Peyer's patch (tissue), 4 donors: ENCODE measurements around the gene DST. TPM values are rescaled to one million over a fixed set of nuclear protein-coding genes. Genes with fewer than 3 reads are reported as not detected.

ENCODE experiments used
- DNase-seq, 3 donors: peaks; one replicate each; pipeline ENCODE4 v3.0.0-alpha.2; 2017 to 2019
- H3K27ac ChIP-seq, 4 donors: fragments of 200-600 bp; sonication (generic); one replicate each; pipeline ENCODE4 v1.5.1; 2016 to 2019
- H3K27me3 ChIP-seq, 2 donors: fragments of 200-600 bp; sonication (generic); one replicate each; pipeline ENCODE4 v1.5.1; 2019
- H3K36me3 ChIP-seq, 3 donors: fragments of 200-600 bp; sonication (generic); one replicate each; pipeline ENCODE4 v1.5.1; 2016 to 2019
- H3K4me1 ChIP-seq, 4 donors: fragments of 200-600 bp; sonication (generic); one replicate each; pipeline ENCODE4 v1.5.1; 2016 to 2019
- H3K4me3 ChIP-seq, 4 donors: fragments of 200-600 bp; sonication (generic); 1 replicate in 3 of 4; 2 replicates in 1 of 4; pipeline ENCODE4 v1.5.1; 2016 to 2019; ENCODE audit warnings: mild to moderate bottlenecking in 1 of 4
- H3K9me3 ChIP-seq, 4 donors: fragments of 200-600 bp; sonication (generic); one replicate each; pipeline ENCODE4 v1.5.1; 2016 to 2019; ENCODE audit warnings: mild to moderate bottlenecking in 1 of 4
- POLR2A ChIP-seq, 2 donors: fragments of 450-650 bp; IDR thresholded peaks; one replicate each; pipeline ENCODE4 v1.5.1; 2017; ENCODE audit warnings: antibody characterized with exemption in 2 of 2, mild to moderate bottlenecking in 2 of 2, moderate library complexity in 2 of 2
- total RNA-seq, 4 donors: library from RNA; depleted of rRNA; stranded (reverse); fragments of >200 nt; gene quantifications; one replicate each; pipeline ENCODE4 v1.1.0, GENCODE V29; 2016
- TF ChIP-seq, protein P1 (sequence below), 6 experiments: fragments of 450-650 bp in 4 of 6; fragments of 200-600 bp in 2 of 6; sonication (generic) in 1 of 6; IDR thresholded peaks; one replicate each; pipeline ENCODE4 v1.5.1; 2017 to 2019; ENCODE audit warnings: antibody characterized with exemption in 6 of 6, mild to moderate bottlenecking in 3 of 6, moderate library complexity in 1 of 6

Gene DST
- total RNA-seq, 4 donors from 2014 or later, result 243 to 320 (median 285) TPM

GRCh38 chr6:56601390-56601789, 41.3 kb downstream of the DST start:
- no peak for DNase-seq
- H3K36me3 ChIP-seq, result peaks cover 0 to 42% (median 0%) of the 10 kb centered on the region in 3 donors
- H3K4me1 ChIP-seq, result no peaks in the 10 kb centered on the region
- TF ChIP-seq POLR2A (IDR thresholded peaks at IDR 0.05), result no peak
- TF ChIP-seq, protein P1, sequence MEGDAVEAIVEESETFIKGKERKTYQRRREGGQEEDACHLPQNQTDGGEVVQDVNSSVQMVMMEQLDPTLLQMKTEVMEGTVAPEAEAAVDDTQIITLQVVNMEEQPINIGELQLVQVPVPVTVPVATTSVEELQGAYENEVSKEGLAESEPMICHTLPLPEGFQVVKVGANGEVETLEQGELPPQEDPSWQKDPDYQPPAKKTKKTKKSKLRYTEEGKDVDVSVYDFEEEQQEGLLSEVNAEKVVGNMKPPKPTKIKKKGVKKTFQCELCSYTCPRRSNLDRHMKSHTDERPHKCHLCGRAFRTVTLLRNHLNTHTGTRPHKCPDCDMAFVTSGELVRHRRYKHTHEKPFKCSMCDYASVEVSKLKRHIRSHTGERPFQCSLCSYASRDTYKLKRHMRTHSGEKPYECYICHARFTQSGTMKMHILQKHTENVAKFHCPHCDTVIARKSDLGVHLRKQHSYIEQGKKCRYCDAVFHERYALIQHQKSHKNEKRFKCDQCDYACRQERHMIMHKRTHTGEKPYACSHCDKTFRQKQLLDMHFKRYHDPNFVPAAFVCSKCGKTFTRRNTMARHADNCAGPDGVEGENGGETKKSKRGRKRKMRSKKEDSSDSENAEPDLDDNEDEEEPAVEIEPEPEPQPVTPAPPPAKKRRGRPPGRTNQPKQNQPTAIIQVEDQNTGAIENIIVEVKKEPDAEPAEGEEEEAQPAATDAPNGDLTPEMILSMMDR (IDR thresholded peaks at IDR 0.05), result no peak
- no peaks in the 10 kb centered on the region for H3K9me3 ChIP-seq
- no peak overlapping the region for H3K4me3 ChIP-seq
- no peaks in the 10 kb centered on the region for H3K27me3 ChIP-seq
- no peak overlapping the region for H3K27ac ChIP-seq

- H3K9me3 ChIP-seq, result no peaks in the 10 kb centered on the region
- peaks cover 0 to 54% (median 0%) of the 10 kb centered on the region in 3 donors for H3K36me3 ChIP-seq
- H3K4me3 ChIP-seq, result no peak overlapping the region
- TF ChIP-seq, protein P1 (IDR thresholded peaks at IDR 0.05), result peak in 5 of 6 experiments; percentile 26 to 62 (median 58)
- no peak for TF ChIP-seq POLR2A (IDR thresholded peaks at IDR 0.05)
- DNase-seq, result peak in 2 of 3 donors; percentile 22 to 64
- H3K4me1 ChIP-seq, result no peaks in the 10 kb centered on the region
- no peaks in the 10 kb centered on the region for H3K27me3 ChIP-seq
- no peak overlapping the region for H3K27ac ChIP-seq
Observed at GRCh38 chr6:56595490-56596122, 47.1 kb downstream of the DST start.

GRCh38 chr6:56594699-56595098, 48.0 kb downstream of the DST start:
- H3K36me3 ChIP-seq, result peaks cover 0 to 50% (median 0%) of the 10 kb centered on the region in 3 donors
- DNase-seq, result peak in 2 of 3 donors; percentile 23 to 52
- H3K27ac ChIP-seq, result no peak overlapping the region

DNA sequence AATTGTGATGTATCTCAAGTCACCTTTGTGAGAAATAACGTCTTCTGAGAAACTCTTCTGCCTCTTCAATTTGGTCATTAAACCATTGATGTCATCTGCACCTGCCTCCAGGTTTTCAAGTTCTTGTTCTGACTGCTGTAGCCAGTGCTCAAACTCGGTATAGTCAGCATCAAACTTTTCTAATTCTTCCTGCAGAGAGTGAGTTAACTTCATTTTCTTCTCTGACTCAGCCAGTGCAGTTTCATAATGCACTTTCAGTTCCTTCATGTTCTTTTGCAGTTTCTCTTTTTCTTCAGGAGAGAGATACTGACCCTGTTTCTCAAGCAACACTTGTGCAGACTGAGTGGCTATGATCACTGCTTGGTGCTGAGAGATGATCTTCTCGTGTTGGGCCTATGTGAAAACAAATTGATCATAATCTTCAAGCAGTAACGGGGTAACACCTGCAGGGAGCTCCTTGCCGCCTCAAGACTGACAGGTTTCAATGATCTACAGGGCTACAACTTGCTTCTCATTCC, 48.8 kb downstream of the DST start:
- Histone ChIP-seq H3K27ac (no peak overlapping the region), H3K36me3 (peaks cover 0 to 48% (median 0%) of the 10 kb centered on the region in 3 donors), H3K9me3 (no peaks in the 10 kb centered on the region), H3K4me3 (no peak overlapping the region), H3K4me1 (no peaks in the 10 kb centered on the region), H3K27me3 (no peaks in the 10 kb centered on the region)
- TF ChIP-seq, protein P1 (IDR thresholded peaks at IDR 0.05), result no peak
- TF ChIP-seq POLR2A (IDR thresholded peaks at IDR 0.05), result no peak
- DNase-seq, result no peak

More at GRCh38 chr6:56594699-56595098, 48.0 kb downstream of the DST start:
- H3K4me3 ChIP-seq, result no peak overlapping the region
- no peaks in the 10 kb centered on the region for H3K4me1 ChIP-seq
- H3K9me3 ChIP-seq, result no peaks in the 10 kb centered on the region
- TF ChIP-seq POLR2A (IDR thresholded peaks at IDR 0.05), result no peak
- TF ChIP-seq, protein P1 (IDR thresholded peaks at IDR 0.05), result no peak
- no peaks in the 10 kb centered on the region for H3K27me3 ChIP-seq

DNA sequence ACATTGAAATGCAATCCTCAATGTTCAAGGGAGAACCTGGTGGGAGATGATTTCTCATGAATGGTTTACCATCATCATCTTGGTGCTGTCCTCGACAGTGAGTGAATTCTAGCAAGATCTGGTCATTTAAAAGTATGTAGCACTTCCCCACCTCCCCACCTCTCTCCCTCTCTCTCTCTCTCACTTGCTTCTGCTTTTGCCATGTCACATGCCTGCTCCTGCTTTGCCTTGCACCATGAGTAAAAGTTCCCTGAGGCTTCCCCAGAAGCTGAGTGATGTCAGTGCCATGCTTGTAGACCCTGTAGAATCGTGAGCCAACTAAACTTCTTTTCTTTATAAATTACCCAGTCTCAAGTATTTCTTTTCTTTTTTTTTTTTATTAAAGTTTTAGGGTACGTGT, 60.5 kb downstream of the DST start:
- Histone ChIP-seq H3K36me3 (peaks cover 0 to 14% (median 0%) of the 10 kb centered on the region in 3 donors), H3K27ac (no peak overlapping the region), H3K4me1 (no peaks in the 10 kb centered on the region), H3K9me3 (no peaks in the 10 kb centered on the region), H3K27me3 (no peaks in the 10 kb centered on the region), H3K4me3 (no peak overlapping the region)
- no peak for DNase-seq
- TF ChIP-seq, protein P1 (IDR thresholded peaks at IDR 0.05), result no peak
